Muscle of arm (tissue), 12 donors: ENCODE data around the gene MYL3. TPM values are rescaled to one million over a fixed set of nuclear protein-coding genes. Genes with fewer than 3 reads are reported as not detected.
A peak's percentile ranks its signal among the peaks of the same experiment; 100 is the strongest.

Experiments
- DNase-seq: peaks from one replicate; pipeline ENCODE4 v3.0.0-alpha.2; 2013
- polyA plus RNA-seq, 12 donors: library from polyadenylated mRNA; unstranded; fragments of 120-200 nt; gene quantifications; one replicate each; pipeline ENCODE4 v1.2.1, GENCODE V29; 2013; ENCODE audit not compliant: insufficient read length in 12 of 12

Gene MYL3
- polyA plus RNA-seq, 12 donors, result 125 to 694 (median 337) TPM; not detected in 1

GRCh38 chr3:46901591-46902187, 38.4 kb upstream of the MYL3 start:
- no peak for DNase-seq

GRCh38 chr3:46901061-46901460, 37.8 kb upstream of the MYL3 start:
- DNase-seq, result no peak

DNA sequence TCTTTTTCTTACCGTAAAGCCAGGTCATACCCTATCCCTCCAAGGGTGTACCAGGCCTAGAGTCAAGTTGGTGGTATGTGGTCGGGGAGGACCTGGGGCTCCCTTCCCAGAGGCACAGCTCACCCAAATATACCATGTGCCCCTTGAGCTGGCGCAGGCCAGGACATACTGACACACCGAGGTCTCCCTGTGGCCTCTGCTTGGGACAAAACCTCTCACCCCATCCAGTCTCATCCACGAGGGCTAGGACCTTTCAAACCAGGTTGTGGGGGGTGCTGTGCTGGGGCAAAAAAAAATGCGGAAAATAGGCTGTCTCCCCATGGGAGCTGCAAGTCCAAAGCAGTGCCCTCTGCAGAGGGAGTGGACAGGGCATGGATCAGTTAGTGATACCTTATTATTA, 37.1 kb upstream of the MYL3 start:
- no peak for DNase-seq

DNA sequence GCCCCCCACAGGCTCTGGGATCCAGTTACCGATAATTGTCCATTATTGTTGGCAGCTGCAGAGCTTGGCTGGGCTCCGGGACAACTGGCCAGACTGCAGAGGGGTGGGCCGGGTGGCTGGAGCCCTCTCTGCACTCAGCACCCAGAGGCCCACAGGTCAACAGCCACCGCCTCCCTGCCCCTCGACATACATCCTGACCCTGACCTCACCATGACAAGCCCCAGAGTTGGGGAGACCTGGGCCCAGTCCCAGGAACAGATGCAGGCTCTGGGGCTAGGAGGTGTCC, 36.7 kb upstream of the MYL3 start:
- peak; percentile 42 for DNase-seq

DNA sequence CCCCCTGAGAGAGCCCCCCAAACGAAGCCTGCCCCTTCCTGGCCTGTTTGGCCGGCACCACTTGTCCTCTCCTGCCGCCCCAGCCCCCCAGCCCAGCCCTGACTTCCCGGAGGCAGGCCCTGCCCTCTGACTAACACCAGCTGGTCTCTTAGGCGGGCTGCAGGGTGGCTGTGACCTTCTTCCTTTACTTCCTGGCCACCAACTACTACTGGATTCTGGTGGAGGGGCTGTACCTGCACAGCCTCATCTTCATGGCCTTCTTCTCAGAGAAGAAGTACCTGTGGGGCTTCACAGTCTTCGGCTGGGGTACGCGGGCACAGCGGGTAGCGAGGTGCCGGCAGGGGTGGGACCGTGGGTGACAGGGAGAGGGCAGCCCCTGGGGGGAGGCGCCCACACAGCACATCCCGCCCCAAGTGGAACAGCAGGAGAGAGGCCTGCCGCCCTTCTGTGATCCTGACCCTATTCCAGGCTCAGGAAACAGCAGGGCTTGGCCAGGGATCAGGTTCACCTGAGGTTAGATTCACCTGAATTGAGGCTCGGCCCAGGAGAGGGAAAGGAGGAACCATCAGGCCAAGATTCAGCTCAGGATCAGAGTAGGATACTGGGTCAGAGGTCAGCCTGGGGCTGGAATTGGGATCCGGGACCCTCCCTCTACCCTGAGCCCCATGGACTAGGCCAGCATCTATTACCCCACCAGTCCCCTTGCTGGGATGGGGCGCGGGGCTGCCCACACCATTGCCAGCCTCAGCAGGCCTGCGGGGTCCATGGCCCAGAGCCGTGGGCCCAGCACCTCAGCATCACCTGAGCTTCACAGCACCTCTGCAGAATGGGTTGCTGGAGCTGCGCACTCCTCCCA, 36.1 kb upstream of the MYL3 start:
- no peak for DNase-seq

- DNase-seq, result no peak
Observed at GRCh38 chr3:46898321-46899150, 35.3 kb upstream of the MYL3 start.

- DNase-seq, result no peak
Observed at GRCh38 chr3:46897829-46898320, 34.6 kb upstream of the MYL3 start.

GRCh38 chr3:46897031-46897430, 33.8 kb upstream of the MYL3 start:
- no peak for DNase-seq

- DNase-seq, result no peak
Observed at GRCh38 chr3:46896386-46896785, 33.1 kb upstream of the MYL3 start.

DNA sequence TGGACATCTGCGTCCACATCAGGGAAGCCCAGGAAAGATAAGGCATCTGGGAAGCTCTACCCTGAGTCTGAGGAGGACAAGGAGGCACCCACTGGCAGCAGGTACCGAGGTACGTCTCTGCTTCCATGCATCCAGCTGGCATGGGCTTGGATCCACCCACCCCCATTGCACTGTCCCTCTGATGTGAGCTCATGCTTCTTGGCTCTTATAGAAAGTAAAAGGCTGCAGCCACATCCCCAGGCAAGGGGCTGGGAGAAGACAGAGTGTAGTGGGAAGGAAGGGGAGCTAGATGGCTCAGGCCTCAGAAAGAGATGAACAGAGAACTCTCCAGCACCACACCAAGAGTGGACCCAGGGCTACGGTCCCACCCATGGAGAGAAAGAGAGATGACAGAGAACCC, 32.5 kb upstream of the MYL3 start:
- no peak for DNase-seq

GRCh38 chr3:46895204-46895660, 32.0 kb upstream of the MYL3 start:
- peak; percentile 67 for DNase-seq

- DNase-seq, result no peak
Observed at GRCh38 chr3:46894256-46894655, 31.0 kb upstream of the MYL3 start.

- no peak for DNase-seq
Observed at GRCh38 chr3:46893763-46894162, 30.5 kb upstream of the MYL3 start.

GRCh38 chr3:46893146-46893748, 30.0 kb upstream of the MYL3 start:
- DNase-seq, result no peak

- no peak for DNase-seq
Observed at GRCh38 chr3:46892285-46893145, 29.3 kb upstream of the MYL3 start.

GRCh38 chr3:46891132-46891531, 27.9 kb upstream of the MYL3 start:
- no peak for DNase-seq

- DNase-seq, result no peak
Observed at GRCh38 chr3:46890132-46890531, 26.9 kb upstream of the MYL3 start.

- no peak for DNase-seq
Observed at GRCh38 chr3:46889381-46890110, 26.3 kb upstream of the MYL3 start.

GRCh38 chr3:46888705-46889104, 25.5 kb upstream of the MYL3 start:
- DNase-seq, result no peak

DNA sequence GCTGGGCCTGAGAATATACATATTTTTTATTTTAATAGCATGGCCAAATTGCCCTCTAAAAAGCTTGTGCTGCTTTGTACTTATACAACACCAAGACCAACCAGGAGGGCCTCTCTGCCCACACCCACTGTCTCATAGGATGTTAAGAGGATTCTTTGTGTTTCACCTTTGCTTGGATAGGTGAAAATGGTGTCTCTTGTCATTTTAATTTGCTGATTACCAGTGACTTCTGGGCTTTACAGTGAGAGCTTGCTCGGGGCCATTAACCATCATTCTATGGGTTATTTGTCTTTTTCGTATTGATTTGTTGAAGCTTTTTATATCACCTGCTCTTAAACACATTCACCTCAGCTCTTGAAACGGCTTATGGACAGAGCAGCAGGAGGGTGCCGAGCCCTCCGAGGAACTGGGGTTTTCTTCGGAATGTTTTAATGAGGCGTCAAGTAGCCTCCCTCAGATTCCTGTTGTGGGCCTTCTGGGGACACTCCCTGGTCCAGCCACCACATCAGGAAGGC, 24.8 kb upstream of the MYL3 start:
- no peak for DNase-seq
